GM12873 (cell line): ENCODE measurements around the gene NECTIN1.

ENCODE experiments used
- TF ChIP-seq, protein P1 (sequence below): IDR thresholded peaks from 2 replicates; pipeline ENCODE4 v1.5.1; 2012; ENCODE audit warnings: low read depth, mild to moderate bottlenecking, moderate library complexity, low read length, control low read depth; ENCODE audit not compliant: insufficient read depth; ENCODE audit errors: missing control alignments

The NECTIN1 gene

DNA sequence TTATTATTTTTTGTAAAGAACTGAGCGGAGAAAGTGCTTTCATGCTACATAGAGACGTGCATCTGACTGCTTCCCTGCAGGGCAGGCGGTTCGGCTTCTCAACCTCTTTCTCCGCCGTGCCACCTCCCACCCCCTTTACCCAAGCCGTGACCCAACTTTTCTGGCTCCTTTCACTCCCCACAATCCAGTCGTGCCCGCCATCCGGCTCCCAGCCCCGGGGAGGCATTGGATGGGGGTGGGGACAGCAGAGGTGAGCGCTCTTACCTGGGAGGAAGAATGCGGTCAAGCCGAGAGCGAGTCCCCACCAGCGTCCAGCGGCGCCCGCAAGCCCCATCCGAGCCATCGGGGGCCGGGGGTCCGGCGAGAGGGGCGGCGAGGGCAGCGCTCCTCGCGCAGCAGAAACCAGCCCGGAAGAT is 781 bp downstream of the NECTIN1 start:
- TF ChIP-seq, protein P1, sequence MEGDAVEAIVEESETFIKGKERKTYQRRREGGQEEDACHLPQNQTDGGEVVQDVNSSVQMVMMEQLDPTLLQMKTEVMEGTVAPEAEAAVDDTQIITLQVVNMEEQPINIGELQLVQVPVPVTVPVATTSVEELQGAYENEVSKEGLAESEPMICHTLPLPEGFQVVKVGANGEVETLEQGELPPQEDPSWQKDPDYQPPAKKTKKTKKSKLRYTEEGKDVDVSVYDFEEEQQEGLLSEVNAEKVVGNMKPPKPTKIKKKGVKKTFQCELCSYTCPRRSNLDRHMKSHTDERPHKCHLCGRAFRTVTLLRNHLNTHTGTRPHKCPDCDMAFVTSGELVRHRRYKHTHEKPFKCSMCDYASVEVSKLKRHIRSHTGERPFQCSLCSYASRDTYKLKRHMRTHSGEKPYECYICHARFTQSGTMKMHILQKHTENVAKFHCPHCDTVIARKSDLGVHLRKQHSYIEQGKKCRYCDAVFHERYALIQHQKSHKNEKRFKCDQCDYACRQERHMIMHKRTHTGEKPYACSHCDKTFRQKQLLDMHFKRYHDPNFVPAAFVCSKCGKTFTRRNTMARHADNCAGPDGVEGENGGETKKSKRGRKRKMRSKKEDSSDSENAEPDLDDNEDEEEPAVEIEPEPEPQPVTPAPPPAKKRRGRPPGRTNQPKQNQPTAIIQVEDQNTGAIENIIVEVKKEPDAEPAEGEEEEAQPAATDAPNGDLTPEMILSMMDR: no peak

DNA sequence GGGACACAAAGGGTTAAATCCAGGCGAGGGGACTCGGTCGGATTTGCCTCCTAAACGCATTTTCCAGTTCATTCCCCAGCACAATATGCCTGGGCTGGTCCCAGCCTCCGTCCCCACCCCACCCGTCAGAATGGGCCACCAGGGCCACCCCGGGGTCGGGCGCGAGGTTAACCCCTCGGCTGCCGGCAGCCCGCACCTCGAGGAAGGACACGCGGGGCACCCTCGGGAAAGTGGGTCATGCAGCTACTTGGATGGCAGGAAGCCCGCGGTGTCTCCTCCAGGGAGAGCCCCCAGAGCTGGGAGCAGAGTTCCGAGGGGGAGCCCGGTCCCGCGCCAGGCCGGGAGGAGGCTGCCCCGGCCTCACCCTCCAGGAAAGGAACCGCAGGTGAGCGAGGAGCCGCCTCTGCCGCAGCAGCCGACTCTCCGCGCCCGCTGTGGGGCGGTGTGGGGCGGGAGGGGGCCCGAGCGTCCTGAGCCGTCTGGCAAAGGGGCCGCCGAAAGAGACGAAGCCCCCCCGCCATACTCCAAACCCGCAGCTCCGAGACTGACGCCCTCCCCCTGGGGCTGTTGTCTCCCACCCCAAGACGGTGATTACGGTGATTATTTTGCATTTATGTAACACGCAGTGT is 1.4 kb downstream of the NECTIN1 start:
- TF ChIP-seq, protein P1: peak; percentile 29

DNA sequence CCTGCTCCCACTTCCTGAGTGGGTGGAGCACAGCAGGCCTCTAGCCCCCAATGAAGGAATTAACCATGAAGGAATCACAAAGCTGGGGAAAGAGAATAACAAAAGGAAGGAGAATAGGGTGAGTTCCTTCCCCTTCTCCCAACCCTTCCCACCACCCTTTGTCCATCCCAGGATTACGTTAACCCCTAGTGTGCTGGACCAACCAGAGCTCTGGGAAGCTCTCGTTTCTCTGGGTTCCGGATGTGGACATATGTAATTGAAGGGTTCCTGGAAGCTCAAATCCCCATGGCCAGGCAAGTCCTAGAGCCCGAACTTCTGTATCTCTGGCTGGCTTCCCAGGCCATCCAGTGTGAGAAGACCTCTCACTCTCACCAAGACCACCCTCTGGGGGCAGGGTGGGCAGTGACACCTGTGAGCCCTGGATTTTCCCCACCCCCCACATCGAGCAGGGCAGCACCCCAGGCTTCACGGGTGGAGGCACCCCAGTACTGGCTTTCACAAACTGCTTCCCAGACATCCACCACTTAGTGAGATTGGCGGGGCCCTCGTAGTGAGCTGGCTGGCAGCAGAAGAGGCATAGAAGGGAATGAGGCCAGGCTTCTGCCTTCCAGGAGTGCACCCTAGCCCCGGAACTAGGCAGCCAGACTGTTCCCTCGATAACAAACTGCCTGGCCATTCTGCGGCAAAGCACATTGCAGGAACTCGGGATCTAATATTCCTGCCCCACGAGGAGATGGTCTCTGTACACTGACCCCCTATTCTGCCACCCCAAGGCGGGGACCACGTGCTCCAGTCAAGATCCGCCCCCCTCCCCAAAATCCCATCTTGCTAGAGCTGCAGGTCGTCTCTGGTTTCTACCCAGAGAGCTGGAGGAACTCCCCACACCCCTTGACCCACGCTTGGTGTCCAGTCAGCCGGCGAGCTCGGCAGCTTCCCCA is 2.1 kb downstream of the NECTIN1 start:
- TF ChIP-seq, protein P1: no peak

DNA sequence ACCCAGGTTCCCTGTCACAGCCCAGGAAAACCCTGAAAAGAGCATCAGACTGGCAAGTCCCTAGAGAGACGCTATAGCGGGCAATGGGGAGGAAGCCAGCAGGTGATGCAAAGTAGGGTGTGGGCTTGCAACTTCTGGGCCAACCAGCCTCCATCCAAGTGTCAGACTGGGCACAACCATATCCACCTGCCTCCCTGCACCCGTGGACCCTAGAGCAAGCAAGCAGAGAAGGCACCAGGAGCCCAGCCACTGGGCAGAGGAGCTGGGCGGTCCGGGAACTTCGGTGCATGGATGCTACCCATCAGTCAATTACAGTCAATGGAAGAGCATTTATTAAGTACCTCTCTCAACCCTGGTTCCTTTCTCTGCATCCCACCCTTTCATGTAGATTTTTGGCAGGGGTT is 2.8 kb downstream of the NECTIN1 start:
- TF ChIP-seq, protein P1: no peak

DNA sequence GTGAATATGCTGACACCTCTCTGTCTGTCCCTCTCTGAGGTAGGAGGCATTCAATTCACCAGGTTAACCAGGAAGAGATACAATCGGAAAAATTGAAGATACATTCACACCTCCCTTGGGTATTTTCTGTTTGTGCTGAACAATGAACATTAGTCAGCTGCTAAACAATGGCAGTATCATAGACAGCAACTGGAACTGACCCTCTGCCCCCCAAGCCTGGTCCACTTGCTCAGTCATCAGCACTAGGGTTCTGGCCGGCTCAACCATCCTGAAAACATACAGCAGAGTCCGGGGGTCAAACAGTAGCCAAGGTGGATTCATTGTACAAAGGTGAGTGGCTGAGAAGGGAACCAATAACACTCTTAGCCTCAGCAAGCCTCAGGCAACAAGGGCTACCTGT is 4.0 kb downstream of the NECTIN1 start:
- TF ChIP-seq, protein P1: no peak

DNA sequence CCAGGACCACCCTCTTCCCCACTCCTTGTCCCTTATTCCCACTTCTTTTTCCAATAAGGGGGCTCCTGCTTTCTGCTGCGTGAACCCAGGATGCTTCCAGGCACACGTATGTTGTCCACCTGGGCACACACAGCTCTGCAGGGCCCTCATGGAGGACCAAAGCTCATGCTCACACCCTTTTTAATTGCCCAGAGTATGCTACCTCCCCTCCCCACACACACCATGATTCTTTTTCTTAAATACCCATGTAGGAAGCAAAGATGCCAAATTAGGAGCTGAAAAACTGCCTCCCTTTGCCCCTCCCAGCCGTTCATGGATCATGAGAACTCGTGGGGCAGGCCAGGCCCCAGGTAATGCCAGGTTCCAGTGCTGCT is 5.1 kb downstream of the NECTIN1 start:
- TF ChIP-seq, protein P1: no peak

DNA sequence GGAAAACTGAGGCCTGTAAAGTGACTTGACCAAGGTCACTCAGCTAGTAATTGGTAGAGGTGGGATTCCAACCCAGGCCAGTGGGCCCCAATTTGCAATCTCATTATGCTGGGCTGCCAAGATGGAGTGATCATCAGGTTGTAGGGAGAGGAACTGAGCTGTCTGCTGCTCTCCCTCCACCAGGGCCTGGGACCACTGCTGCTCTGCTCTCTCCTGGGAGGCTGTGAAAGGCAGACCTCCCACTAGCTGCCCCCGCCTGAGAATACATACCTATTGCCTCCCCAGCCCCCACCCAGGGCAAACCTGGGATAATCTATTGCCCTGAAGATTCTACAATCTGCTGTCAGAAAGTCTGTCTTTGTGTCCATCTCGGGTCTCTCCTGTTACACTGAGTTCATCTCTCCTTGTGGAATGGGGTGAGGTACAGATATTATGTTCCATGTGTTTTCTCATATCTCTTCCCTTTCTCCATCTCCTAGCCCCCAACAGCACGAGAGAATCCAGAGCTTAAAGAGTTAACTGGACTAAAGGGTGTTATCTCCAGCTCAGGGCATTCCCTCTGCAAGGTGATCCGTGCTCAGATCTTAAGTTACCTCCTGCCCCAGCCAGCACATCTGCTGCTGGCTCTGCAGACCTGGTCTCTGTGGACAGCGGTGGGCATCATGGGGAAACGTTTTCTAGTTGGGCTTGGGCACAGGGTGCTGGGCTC is 5.6 kb downstream of the NECTIN1 start:
- TF ChIP-seq, protein P1: no peak
